Ovary (tissue), 9 donors: ENCODE data around the gene TEN1. TPM values are rescaled to one million over a fixed set of nuclear protein-coding genes. Genes with fewer than 3 reads are reported as not detected.

Experiments used
- DNase-seq, 5 donors: peaks; one replicate each; pipeline ENCODE4 v3.0.0-alpha.2; 2019 to 2020
- H3K27ac ChIP-seq, 2 donors: fragments of 200-600 bp; one replicate each; pipeline versions ENCODE4 v1.5.1 to v1.8.0; 2019 to 2022
- H3K27me3 ChIP-seq: fragments of 200-600 bp; one replicate; pipeline ENCODE4 v1.8.0; 2022
- H3K36me3 ChIP-seq: fragments of 200-600 bp; sonication (generic); one replicate; pipeline ENCODE4 v1.5.1; 2019
- H3K4me1 ChIP-seq: one replicate; pipeline ENCODE4 v1.8.1; 2013; ENCODE audit warnings: mild to moderate bottlenecking, moderate library complexity; ENCODE audit not compliant: insufficient read depth
- H3K4me3 ChIP-seq: fragments of 200-600 bp; sonication (generic); one replicate; pipeline ENCODE4 v1.5.1; 2017
- H3K9me3 ChIP-seq, 2 donors: fragments of 200-600 bp in 1 of 2; sonication (generic) in 1 of 2; one replicate each; pipeline versions ENCODE4 v1.5.1 to v1.8.1; 2013 to 2019; ENCODE audit warnings: mild to moderate bottlenecking in 1 of 2, moderate library complexity in 1 of 2
- EP300 ChIP-seq: sonication (generic); formaldehyde crosslinking; IDR thresholded peaks from one replicate; pipeline ENCODE4 v1.6.1; 2017; ENCODE audit warnings: antibody characterized with exemption
- POLR2A ChIP-seq: fragments of 450-650 bp; IDR thresholded peaks from one replicate; pipeline ENCODE4 v1.6.1; 2017; ENCODE audit warnings: antibody characterized with exemption, mild to moderate bottlenecking, moderate library complexity
- WGBS, 3 donors: extraction: QIAGEN DNeasy Blood & Tissue Kit in 1 of 3; methylation state at CpG; one replicate each; pipeline versions ENCODE4 v1.1.5 to v1.1.7; 2013 to 2017; 5-methylcytosine and 5-hydroxymethylcytosine counted together
- intact Hi-C, 4 donors: fragments of 100-400 bp; cut with DNase I; formaldehyde crosslinking; loops; one replicate each; pipeline versions ENCODE4 v1.11.0 to v1.15.1; 2022 to 2023
- polyA plus RNA-seq, 2 donors: library from polyadenylated mRNA; stranded (reverse); fragments of 200-250 nt in 1 of 2; fragments of 350-450 nt in 1 of 2; fragmentation: Illumina TruSeq in 1 of 2; extraction: RNeasy Lipid Tissue Mini Kit (QIAGEN cat#74804) in 1 of 2; gene quantifications; one replicate each; pipeline ENCODE4 v1.2.3, GENCODE V29; 2013 to 2014
- total RNA-seq, 7 donors: library from RNA; depleted of rRNA in 2 of 7; stranded (reverse); fragments of >200 nt in 2 of 7; fragmentation: NEBNext Ultra II Directional in 3 of 7; extraction: Animal tissue kit (Norgen Biotek cat#: 25700) in 3 of 7; gene quantifications; one replicate each; pipeline versions ENCODE4 v1.1.0 to v1.2.4, GENCODE V29; 2016 to 2023
- TF ChIP-seq, protein P1 (sequence below), 3 donors: fragments of 450-650 bp in 2 of 3; fragments of 200-600 bp in 1 of 3; IDR thresholded peaks; one replicate each; pipeline versions ENCODE4 v1.5.1 to v1.8.0; 2016 to 2022; ENCODE audit warnings: antibody characterized with exemption in 3 of 3, mild to moderate bottlenecking in 1 of 3
- donor health status: DM: no; HTN: no; CAD: no; lungs with moderate emphysema.
- donor health status: DM: no; HTN: no; CAD: no.
- donor health status: Bipolar disorder and iron deficiency.
- donor health status: DM: yes; HTN: yes; CAD: no.
- donor health status: DM: no; HTN: no; CAD: no.
- donor health status: DM: yes; HTN: yes; CAD: no.

TEN1 gene
- total and polyA plus RNA-seq, 9 donors, result 6.1 to 18.1 (median 10.5) TPM

- intact Hi-C loops, result loop anchor here in 2 of 4 donors (5.0 to 10.0 kb wide), 3 partner anchors 88 to 263 kb away; partner anchors contain the start of gene EXOC7 (in 1 of the 2)
- WGBS, 3 donors, result 16 to 17% (median 16%) methylated on average over 14 to 19 of the region's 19 CpGs
These were observed 35.3 kb downstream of the TEN1 start for GRCh38 chr17:76014100-76014924.

GRCh38 chr17:76014925-76015261, 35.9 kb downstream of the TEN1 start:
- H3K27ac ChIP-seq, result no peak overlapping the region
- DNase-seq, result peak in 1 of 5 donors; percentile 63
- no peaks in the 10 kb centered on the region for H3K36me3 ChIP-seq
- WGBS, 3 donors, result 46 to 68% (median 57%) methylated on average over 6 to 26 of the region's 26 CpGs
- TF ChIP-seq, protein P1, sequence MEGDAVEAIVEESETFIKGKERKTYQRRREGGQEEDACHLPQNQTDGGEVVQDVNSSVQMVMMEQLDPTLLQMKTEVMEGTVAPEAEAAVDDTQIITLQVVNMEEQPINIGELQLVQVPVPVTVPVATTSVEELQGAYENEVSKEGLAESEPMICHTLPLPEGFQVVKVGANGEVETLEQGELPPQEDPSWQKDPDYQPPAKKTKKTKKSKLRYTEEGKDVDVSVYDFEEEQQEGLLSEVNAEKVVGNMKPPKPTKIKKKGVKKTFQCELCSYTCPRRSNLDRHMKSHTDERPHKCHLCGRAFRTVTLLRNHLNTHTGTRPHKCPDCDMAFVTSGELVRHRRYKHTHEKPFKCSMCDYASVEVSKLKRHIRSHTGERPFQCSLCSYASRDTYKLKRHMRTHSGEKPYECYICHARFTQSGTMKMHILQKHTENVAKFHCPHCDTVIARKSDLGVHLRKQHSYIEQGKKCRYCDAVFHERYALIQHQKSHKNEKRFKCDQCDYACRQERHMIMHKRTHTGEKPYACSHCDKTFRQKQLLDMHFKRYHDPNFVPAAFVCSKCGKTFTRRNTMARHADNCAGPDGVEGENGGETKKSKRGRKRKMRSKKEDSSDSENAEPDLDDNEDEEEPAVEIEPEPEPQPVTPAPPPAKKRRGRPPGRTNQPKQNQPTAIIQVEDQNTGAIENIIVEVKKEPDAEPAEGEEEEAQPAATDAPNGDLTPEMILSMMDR (IDR thresholded peaks at IDR 0.05), result no peak
- no peak for TF ChIP-seq EP300
- H3K9me3 ChIP-seq, result no peaks in the 10 kb centered on the region
- H3K4me1 ChIP-seq, result no peaks in the 10 kb centered on the region
- intact Hi-C loops, result loop anchor here in 2 of 4 donors (5.0 to 10.0 kb wide), 3 partner anchors 87 to 262 kb away; partner anchors contain the start of gene EXOC7 (in 1 of the 2)
- H3K27me3 ChIP-seq, result no peaks in the 10 kb centered on the region
- no peak overlapping the region for H3K4me3 ChIP-seq

More at GRCh38 chr17:76014100-76014924, 35.3 kb downstream of the TEN1 start:
- Histone ChIP-seq H3K27me3 (no peaks in the 10 kb centered on the region), H3K36me3 (no peaks in the 10 kb centered on the region), H3K27ac (no peak overlapping the region), H3K4me3 (no peak overlapping the region), H3K4me1 (no peaks in the 10 kb centered on the region), H3K9me3 (no peaks in the 10 kb centered on the region)
- TF ChIP-seq POLR2A, result no peak
- TF ChIP-seq EP300, result no peak
- TF ChIP-seq, protein P1 (IDR thresholded peaks at IDR 0.05), result peak; percentile 87 to 91 (median 87)
- DNase-seq, result peak; percentile 70 to 80 (median 74)

DNA sequence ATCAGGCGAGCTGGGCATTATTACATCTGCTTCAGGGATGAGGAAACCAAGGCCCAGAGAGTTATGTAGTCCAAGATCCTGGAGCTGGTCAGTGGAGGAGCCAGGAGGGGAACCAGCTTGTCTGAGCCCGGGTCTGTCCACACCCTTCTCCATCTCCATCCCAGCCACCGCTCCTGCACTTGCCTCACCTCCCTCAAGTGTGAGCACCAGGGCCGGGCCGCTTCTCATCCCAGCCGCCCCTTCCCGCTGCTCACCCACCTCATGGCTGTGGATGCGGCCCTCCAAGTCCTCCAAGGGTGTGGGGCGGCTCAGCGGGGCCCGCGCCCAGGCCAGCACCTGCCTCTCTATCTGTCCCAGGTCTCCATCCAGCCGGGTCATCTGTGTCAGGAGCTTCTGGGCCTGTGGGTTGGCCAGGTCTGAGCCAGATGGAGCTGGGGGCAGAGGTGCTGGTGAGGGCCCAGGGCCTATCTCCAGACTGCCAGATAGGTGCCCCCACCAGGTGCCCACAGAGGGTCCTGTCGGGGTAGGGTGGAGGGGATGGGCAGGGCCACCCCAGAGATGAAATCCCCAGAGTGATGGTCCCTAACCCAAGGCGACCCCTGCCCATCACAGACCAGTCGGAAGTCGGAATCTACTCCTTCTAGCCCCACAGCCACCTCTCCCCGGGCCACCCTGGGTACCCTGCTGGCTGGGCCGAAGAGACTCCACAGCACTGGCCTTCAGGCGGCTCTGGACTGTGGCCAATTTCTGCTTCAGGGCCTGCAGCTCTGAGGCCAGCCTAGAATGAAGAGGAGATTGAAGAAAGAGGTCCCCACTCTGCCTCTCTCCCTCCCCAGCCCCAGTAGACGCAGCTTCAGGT, 38.7 kb downstream of the TEN1 start:
- TF ChIP-seq POLR2A (no peak), EP300 (no peak)
- TF ChIP-seq, protein P1 (IDR thresholded peaks at IDR 0.05), result no peak
- Histone ChIP-seq H3K4me3 (no peak overlapping the region), H3K27me3 (no peaks in the 10 kb centered on the region), H3K9me3 (no peaks in the 10 kb centered on the region), H3K27ac (no peak overlapping the region), H3K36me3 (no peaks in the 10 kb centered on the region), H3K4me1 (no peaks in the 10 kb centered on the region)
- intact Hi-C loops, result loop anchor here in 1 of 4 donors (10.0 kb wide), 1 partner anchor 257 kb away; no protein-coding TSS in a partner anchor
- WGBS, 3 donors, result 83 to 88% (median 84%) methylated on average over 17 to 21 of the region's 21 CpGs
- DNase-seq, result no peak

- WGBS, 3 donors, result 72 to 89% (median 78%) methylated on average over 11 of the region's 11 CpGs
- Histone ChIP-seq H3K36me3 (no peaks in the 10 kb centered on the region), H3K4me1 (no peaks in the 10 kb centered on the region), H3K9me3 (no peaks in the 10 kb centered on the region), H3K27ac (no peak overlapping the region), H3K27me3 (no peaks in the 10 kb centered on the region), H3K4me3 (no peak overlapping the region)
- DNase-seq, result no peak
- TF ChIP-seq POLR2A, result no peak
- no peak for TF ChIP-seq EP300
- TF ChIP-seq, protein P1 (IDR thresholded peaks at IDR 0.05), result no peak
- intact Hi-C loops, result loop anchor here in 1 of 4 donors (10.0 kb wide), 1 partner anchor 256 kb away; no protein-coding TSS in a partner anchor
These were observed 39.3 kb downstream of the TEN1 start for GRCh38 chr17:76018340-76018680.
